Epithelial cell of umbilical artery (primary cell): ENCODE results near the gene AKT1S1. TPM values are rescaled to one million over a fixed set of nuclear protein-coding genes. Genes with fewer than 3 reads are reported as not detected.

ENCODE experiments used
- total RNA-seq: library from RNA; depleted of rRNA; stranded (reverse); fragments of >200 nt; gene quantifications from 2 replicates; pipeline ENCODE4 v1.2.3, GENCODE V29; 2014

Gene AKT1S1
- 5.2 and 6.2 TPM in 2 replicates for total RNA-seq

DNA sequence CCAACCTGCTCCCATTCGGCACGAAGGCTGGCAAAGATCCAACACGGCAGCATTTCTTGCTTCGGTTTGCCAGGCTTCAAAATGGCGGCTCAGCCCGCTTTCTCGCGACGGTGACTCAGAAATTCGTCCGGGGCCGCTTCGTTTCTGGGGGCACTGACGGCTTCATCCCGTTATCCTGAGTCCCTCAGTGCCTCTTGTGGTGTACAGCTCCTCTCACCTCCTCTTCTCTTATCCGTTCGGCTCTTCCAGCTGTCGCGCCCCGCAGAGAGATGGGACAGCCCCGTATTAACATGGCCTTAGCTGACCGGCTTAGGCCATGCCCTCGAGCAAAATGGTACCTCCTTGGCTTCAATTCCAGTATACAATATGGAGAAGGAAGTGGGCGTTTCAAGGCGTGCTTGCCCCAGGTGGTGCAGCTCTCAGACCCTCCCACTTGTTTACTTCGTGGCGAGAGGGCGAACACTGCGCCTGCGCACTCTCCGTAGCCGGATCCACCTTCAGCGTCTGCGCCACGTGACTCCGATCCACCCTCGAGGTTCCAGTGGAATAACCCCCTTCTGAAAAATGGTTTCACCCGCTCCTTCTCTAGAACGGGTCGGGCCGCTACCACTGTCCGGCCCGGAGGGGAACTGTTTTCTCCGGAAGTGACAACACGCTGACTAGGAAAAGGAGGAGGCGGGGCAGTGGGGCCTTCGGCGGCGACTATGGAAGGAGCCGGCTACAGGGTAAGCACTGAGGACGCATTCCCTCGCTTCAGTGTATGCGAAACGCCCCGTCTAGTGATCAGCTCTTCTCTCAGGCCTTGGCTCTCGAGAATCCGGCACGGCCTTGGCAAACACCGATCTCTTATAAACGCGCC is at the start of gene AKT1S1, which contains the start of gene TBC1D17:
TSS of gene AKT1S1 (minus strand) at position 336 of the 859 bp plus-strand sequence. CDS start 4,060 bp downstream, outside the sequence.
TSS of gene TBC1D17 (plus strand) at position 683 of the 859 bp plus-strand sequence. CDS start at position 705, 22 bp downstream.

DNA sequence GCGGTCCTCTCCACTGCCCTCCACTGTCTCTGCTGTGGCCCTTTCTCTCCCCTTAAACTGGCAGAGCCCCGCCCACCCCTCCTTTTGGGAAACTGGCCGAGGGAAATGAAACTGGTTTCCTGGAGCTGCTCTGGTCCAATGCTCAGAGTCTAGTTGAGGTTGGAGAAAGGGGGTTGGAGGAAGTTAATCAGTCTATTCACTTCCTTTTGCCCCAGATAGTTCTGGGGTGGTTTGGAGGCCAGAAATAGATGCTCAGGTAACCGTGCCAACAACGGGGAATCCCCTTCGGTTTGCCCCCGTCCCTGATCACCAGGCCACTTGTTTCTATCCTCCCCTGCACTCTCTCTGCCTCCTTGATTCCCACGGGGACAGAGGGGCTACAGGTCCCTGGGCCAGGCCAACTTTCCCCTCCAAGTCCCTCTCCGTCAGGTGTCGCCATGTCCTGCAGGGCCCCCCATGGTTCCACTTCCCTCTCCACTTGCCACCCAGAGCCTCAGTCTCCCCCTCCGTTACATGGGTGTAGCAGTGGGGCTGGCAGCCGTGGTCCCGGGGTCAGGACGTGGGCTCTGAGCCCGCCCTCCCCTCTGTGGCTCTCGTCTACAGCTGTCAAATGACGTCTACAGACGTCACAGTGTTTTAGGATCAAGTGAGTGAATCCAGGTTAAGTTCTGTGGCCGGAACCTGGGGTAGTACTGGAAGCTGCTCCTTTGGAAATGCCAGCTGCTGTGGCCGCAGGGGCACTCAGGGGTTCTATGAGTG is 19.9 kb upstream of the AKT1S1 start, which contains the start of gene IL4I1:
TSS of gene IL4I1 (minus strand) at position 25 of the 759 bp plus-strand sequence. CDS start 727 bp downstream, outside the sequence.

DNA sequence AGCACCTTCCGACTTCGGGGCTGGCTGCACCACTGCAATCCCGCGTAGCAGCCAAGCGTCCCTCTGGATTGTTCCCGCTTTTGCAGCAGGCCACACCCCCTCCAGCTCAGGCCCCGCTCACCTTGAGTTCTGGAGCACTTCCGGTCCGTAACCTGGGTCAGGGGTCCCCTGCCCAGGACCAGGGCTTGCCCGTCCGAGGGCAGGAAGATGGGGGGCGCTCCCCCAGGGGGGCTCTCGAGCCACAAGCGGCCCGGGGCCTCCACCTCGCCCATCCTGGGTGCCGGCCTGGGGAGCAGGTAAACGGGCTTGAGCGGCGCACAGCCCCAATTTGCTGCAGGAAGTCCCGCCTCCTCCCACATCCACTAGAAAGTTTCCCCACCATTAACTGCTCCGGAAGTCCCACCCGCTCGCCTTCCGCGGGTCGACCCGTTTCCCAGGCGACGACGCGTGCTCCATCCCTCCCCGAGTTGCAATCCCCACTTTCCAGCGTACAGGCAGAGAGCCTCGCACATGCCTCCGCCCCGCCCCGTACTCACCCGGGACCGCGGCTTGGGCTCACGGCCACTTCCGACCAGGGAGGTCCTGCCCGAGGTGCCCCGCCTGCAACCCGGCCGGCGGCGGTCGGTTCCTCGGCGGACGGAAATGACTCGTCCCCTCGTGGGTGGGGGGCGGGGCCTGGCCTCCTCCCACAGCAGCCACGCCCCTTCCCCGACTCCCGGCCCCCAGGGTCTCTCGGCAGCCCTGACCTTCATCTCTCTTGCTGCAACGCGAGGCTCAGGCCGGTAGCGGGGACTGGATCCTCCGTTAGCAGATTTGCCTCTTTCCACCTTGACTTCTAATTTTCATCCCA is 10.0 kb downstream of the AKT1S1 start, which contains the start of gene PNKP:
TSS of gene PNKP (minus strand) at position 644 of the 850 bp plus-strand sequence. CDS start at position 272, 372 bp downstream.

DNA sequence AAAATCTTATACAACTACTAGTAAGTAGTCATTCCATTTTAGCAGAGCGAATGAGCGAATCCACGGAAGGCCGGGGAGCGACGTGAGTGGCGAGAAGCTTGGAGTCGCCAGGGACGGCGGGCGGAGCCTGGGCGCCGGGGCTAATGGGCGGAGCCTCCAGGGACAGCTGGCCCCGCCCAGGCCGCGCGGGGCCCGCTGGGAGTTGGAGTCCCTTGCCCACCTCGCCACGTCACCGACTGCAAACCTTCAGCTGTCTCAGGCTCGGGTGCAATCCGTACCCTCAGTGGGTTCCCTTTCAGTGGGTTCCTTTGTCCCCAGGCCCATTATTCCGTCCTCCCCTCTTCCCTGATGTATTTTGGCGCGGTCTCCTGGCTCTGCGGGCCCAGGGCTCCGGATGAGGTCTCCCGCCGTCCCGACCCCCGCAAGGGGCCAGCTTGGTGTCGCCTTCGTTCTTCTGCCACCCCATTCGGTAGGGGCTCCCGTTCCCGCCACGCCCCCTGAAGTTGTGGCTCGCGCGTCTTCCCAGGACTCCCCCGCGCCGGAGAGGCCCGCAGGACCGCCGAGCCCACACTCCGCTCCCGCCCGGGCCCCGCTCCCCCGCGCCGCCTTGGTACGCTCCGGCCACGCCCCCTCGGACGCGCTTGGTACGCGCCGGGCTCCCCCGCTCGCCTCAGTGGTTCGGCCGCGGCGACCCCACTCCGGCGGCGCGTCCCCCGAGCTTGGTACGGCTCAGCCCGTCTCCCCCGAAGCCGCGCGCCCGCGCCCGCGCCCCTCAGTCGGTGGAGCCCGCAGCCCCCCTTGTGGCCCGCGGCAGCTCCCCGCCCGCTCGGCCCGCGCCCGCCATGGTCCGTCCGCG is 26.4 kb downstream of the AKT1S1 start, which contains the start of gene PTOV1:
TSS of gene PTOV1 (plus strand) at position 673 of the 856 bp plus-strand sequence.

Other genes with a start within 250 kb of the AKT1S1 start
- 43.5 and 48.4 TPM in 2 replicates for gene RRAS, start 237.2 kb downstream of the AKT1S1 start, total RNA-seq
- gene SCAF1, start 235.1 kb downstream of the AKT1S1 start, total RNA-seq: 8.2 and 11.7 TPM in 2 replicates
- 48.8 and 53.9 TPM in 2 replicates for gene IRF3, start 211.5 kb downstream of the AKT1S1 start, total RNA-seq
- gene BCL2L12, start 211.4 kb downstream of the AKT1S1 start, total RNA-seq: 7.0 and 7.5 TPM in 2 replicates
- 536 and 608 TPM in 2 replicates for gene PRMT1, start 200.1 kb downstream of the AKT1S1 start, total RNA-seq
- 0.32 and 0.91 TPM in 2 replicates for gene ADM5, start 187.8 kb downstream of the AKT1S1 start, total RNA-seq
- 13.0 and 19.5 TPM in 2 replicates for gene CPT1C, start 186.2 kb downstream of the AKT1S1 start, total RNA-seq
- not detected in 2 replicates for gene TSKS, start 114.0 kb downstream of the AKT1S1 start, total RNA-seq
- 33.1 and 37.7 TPM in 2 replicates for gene AP2A1, start 110.4 kb downstream of the AKT1S1 start, total RNA-seq
- 23.7 and 31.9 TPM in 2 replicates for gene FUZ, start 64.1 kb downstream of the AKT1S1 start, total RNA-seq
- 11.0 and 14.1 TPM in 2 replicates for gene MED25, start 59.1 kb downstream of the AKT1S1 start, total RNA-seq
- gene PTOV1, start 26.2 kb downstream of the AKT1S1 start, total RNA-seq: 44.8 and 51.2 TPM in 2 replicates
- 52.4 and 53.9 TPM in 2 replicates for gene PNKP, start 9.8 kb downstream of the AKT1S1 start, total RNA-seq
- 2.9 and 6.5 TPM in 2 replicates for gene TBC1D17, start 347 bp upstream of the AKT1S1 start, total RNA-seq
- 3.2 and 8.2 TPM in 2 replicates for gene IL4I1, start 19.5 kb upstream of the AKT1S1 start, total RNA-seq
- gene ATF5, start 51.9 kb upstream of the AKT1S1 start, total RNA-seq: 2.9 and 5.2 TPM in 2 replicates
- gene NUP62, start 52.1 kb upstream of the AKT1S1 start, total RNA-seq: 24.2 and 24.7 TPM in 2 replicates
- not detected in 2 replicates for gene SIGLEC11, start 83.8 kb upstream of the AKT1S1 start, total RNA-seq
- gene VRK3, start 148.0 kb upstream of the AKT1S1 start, total RNA-seq: 14.4 and 15.6 TPM in 2 replicates
- gene ZNF473, start 148.7 kb upstream of the AKT1S1 start, total RNA-seq: 6.7 and 8.1 TPM in 2 replicates